GM12872 (cell line): ENCODE data around the gene SMIM43.

ENCODE experiments used
- TF ChIP-seq, protein P1 (sequence below): IDR thresholded peaks from 3 replicates; pipeline ENCODE4 v1.5.1; 2011; ENCODE audit warnings: low read depth, mild to moderate bottlenecking, low read length, moderate library complexity; ENCODE audit not compliant: insufficient read depth

Gene SMIM43

DNA sequence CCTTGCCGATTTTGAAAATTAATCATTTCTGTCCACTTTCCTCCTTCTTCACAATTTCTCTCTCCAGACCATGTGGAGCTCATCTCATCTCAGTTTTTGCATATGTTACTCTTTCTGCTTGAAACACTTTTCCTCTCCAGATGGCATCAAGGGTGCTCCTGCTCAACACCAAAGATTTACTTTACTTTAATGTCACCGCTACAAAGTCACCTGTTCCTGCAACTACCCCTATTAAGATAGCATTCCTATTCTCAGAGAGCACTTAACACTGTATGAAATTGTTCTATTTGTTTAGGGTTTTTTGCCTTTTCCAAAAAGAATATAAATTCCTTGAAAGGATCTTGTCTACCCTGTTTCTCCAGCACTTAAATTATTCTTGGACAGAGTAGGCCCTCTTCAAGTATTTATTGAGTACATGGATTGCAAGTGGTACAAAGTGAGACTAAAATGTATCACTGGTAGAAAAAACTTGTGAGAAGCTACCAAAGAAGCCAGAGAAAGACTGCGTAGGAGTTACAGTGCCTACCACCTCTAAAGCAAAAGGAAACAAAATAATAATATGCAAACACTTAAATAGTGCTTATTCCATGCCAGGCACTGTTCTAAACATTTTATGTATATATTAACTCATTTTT is 35.0 kb upstream of the SMIM43 start:
- TF ChIP-seq, protein P1, sequence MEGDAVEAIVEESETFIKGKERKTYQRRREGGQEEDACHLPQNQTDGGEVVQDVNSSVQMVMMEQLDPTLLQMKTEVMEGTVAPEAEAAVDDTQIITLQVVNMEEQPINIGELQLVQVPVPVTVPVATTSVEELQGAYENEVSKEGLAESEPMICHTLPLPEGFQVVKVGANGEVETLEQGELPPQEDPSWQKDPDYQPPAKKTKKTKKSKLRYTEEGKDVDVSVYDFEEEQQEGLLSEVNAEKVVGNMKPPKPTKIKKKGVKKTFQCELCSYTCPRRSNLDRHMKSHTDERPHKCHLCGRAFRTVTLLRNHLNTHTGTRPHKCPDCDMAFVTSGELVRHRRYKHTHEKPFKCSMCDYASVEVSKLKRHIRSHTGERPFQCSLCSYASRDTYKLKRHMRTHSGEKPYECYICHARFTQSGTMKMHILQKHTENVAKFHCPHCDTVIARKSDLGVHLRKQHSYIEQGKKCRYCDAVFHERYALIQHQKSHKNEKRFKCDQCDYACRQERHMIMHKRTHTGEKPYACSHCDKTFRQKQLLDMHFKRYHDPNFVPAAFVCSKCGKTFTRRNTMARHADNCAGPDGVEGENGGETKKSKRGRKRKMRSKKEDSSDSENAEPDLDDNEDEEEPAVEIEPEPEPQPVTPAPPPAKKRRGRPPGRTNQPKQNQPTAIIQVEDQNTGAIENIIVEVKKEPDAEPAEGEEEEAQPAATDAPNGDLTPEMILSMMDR: no peak

DNA sequence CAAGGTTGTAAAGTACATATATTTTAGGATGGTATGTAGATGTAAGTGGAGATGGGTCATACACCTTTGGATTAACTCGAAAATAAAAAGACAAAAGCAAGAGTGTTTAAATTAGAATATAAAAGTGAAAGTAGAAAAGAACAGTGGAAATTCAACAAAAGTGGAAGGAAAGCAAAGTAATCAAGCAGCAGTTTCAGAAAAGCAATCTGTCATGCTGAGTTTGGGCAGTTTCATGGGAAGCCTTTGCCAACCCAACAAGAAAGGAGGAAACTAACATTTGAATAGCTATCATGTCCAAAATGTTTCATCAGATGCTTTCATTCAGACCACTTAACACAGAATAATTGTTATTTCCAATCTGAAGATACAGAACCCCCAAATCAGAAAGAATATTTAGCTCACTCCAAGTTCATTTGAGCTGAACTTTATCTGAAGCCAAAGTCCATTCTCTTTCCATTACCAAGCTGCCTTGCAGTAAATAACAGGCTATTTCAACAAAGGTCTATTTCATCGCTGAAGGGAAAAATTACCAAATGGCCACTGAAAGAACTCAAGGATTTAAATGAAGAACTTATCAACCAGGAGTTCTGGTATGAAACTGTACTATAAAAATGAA is 34.4 kb upstream of the SMIM43 start:
- TF ChIP-seq, protein P1: no peak

GRCh38 chr4:121796283-121796682 is 31.3 kb upstream of the SMIM43 start:
- TF ChIP-seq, protein P1: no peak

GRCh38 chr4:121794505-121795188 is 29.7 kb upstream of the SMIM43 start:
- TF ChIP-seq, protein P1: no peak

- TF ChIP-seq, protein P1: no peak
These were observed 28.0 kb upstream of the SMIM43 start for GRCh38 chr4:121792966-121793365.

DNA sequence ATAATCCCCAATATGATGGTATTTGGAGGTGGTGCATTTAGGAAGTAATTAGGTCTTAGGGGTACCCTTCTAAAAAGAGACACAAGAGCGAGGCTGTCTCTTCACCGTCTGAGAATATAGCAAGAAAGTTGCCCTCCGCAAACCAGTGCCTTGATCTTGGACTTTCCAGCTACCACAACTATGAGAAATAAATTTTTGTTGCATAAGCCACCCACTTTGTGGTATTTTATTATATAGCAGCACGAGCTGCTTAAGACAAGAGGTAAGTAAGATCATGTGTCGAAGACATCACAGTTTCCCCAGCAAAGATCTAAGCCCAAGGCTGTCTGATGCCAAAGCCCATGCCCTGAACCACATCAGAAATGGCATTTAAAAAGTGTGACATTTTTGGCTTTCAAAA is 26.5 kb upstream of the SMIM43 start:
- TF ChIP-seq, protein P1: no peak

- TF ChIP-seq, protein P1: no peak
These were observed 26.0 kb upstream of the SMIM43 start for GRCh38 chr4:121790976-121791375.
